Measurements from ENCODE around the gene REEP3.
"Not testable (repeated sequence)": the region's sequence is repeated elsewhere in the genome, so short reads cannot be mapped to it uniquely, and the experiment has no call there.

Gene REEP3

DNA sequence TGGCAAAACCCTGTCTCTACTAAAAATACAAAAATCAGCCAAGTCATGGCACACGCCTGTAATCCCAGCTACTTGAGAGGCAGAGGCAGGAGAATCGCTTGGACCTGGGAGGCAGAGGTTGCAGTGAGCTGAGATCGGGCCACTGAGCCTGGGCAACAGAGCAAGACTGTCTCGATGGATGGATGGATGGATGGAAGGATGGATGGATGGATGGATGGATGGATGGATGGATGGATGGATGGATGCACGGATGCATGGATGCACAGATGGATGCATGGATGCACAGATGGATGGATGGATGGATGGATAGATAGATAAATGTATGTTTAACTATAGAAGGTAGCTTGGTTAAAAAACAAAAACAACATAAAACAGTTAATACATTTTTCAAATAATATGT lies 20.6 kb upstream of the REEP3 start:
- not testable (repeated sequence) for DNase-seq; H3K4ac ChIP-seq (ENCODE audit: low read depth in 1 of 2, low read length in 2 of 2); H2AFZ ChIP-seq (ENCODE audit: low read depth, low read length); H2BK15ac ChIP-seq (ENCODE audit: low read depth, poor library complexity, severe bottlenecking); H3K4me3 ChIP-seq (ENCODE audit: insufficient read depth in 1 of 2, low read depth in 1 of 2, low read length in 2 of 2); H3K14ac ChIP-seq (ENCODE audit: low read length in 2 of 2); H3K9me3 ChIP-seq (ENCODE audit: control insufficient read depth, low read length); H2BK5ac ChIP-seq (ENCODE audit: low read depth, low read length, poor library complexity, severe bottlenecking); H3K27me3 ChIP-seq (ENCODE audit: control insufficient read depth in 1 of 2, insufficient read depth in 1 of 2, low read length in 2 of 2); H2BK120ac ChIP-seq (ENCODE audit: low read depth, low read length); H3K4me1 ChIP-seq (ENCODE audit: control insufficient read depth, insufficient read depth, low read depth, low read length); H2BK12ac ChIP-seq (ENCODE audit: low read length in 2 of 2); H3K36me3 ChIP-seq (ENCODE audit: control insufficient read depth in 1 of 2, insufficient read depth in 2 of 2, low read depth in 1 of 2, low read length in 2 of 2); H3K9ac ChIP-seq (ENCODE audit: low read length); H2AK5ac ChIP-seq (ENCODE audit: low read length, severe bottlenecking); H3K27ac ChIP-seq (ENCODE audit: low read length, poor library complexity, severe bottlenecking); H3K4me2 ChIP-seq (ENCODE audit: low read length, poor library complexity, severe bottlenecking); H4K91ac ChIP-seq (ENCODE audit: low read length); H3K79me1 ChIP-seq (replicated peaks; ENCODE audit: low read length, poor library complexity, severe bottlenecking); H3K23ac ChIP-seq (ENCODE audit: low read length in 2 of 2); H4K8ac ChIP-seq (ENCODE audit: low read length)
- 87% methylated on average over 5 of the region's 5 CpGs for WGBS
- peak overlapping the region in 1 of 2 experiments; percentile 48 for H3K18ac ChIP-seq (ENCODE audit: low read depth in 1 of 2, low read length in 2 of 2)

DNA sequence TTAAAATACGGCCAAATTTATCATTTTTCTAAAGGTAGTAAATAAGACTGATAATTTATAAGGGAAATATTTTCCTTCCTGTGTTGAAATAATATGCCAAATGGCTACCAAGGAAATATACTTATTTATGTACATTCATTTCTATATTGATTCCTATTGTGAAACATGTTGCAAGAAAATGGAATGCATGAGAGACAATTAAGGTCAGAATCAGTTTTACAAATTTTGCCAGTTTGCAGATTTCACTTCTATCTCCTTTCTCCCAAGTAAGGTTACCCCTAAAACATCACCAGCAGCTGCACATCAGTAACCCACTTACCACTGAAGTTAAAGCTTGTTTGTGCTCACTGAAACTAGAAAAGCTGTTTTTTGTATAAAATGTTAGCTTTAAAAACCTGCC lies 19.2 kb upstream of the REEP3 start:
- H3K4ac ChIP-seq (ENCODE audit: low read depth in 1 of 2, low read length in 2 of 2): no peak overlapping the region
- H2AFZ ChIP-seq (ENCODE audit: low read depth, low read length): no peak overlapping the region
- no peaks in the 10 kb centered on the region for H3K9me3 ChIP-seq (ENCODE audit: control insufficient read depth, low read length)
- no peak overlapping the region for H4K91ac ChIP-seq (ENCODE audit: low read length)
- no peak overlapping the region for H3K14ac ChIP-seq (ENCODE audit: low read length in 2 of 2)
- H3K9ac ChIP-seq (ENCODE audit: low read length): no peak overlapping the region
- H3K27ac ChIP-seq (ENCODE audit: low read length, poor library complexity, severe bottlenecking): no peak overlapping the region
- no peak overlapping the region for H2BK5ac ChIP-seq (ENCODE audit: low read depth, low read length, poor library complexity, severe bottlenecking)
- no peaks in the 10 kb centered on the region for H3K36me3 ChIP-seq (ENCODE audit: control insufficient read depth in 1 of 2, insufficient read depth in 2 of 2, low read depth in 1 of 2, low read length in 2 of 2)
- H3K18ac ChIP-seq (ENCODE audit: low read depth in 1 of 2, low read length in 2 of 2): no peak overlapping the region
- H2BK15ac ChIP-seq (ENCODE audit: low read depth, poor library complexity, severe bottlenecking): no peak overlapping the region
- no peak overlapping the region for H2AK5ac ChIP-seq (ENCODE audit: low read length, severe bottlenecking)
- H3K23ac ChIP-seq (ENCODE audit: low read length in 2 of 2): no peak overlapping the region
- no peak overlapping the region for H4K8ac ChIP-seq (ENCODE audit: low read length)
- H2BK12ac ChIP-seq (ENCODE audit: low read length in 2 of 2): no peak overlapping the region
- H3K4me3 ChIP-seq (ENCODE audit: insufficient read depth in 1 of 2, low read depth in 1 of 2, low read length in 2 of 2): no peak overlapping the region
- WGBS: no CpG with 5 or more reads among the region's 1 CpG
- peaks cover 5% of the 10 kb centered on the region for H3K79me1 ChIP-seq (replicated peaks; ENCODE audit: low read length, poor library complexity, severe bottlenecking)
- H3K27me3 ChIP-seq (ENCODE audit: control insufficient read depth in 1 of 2, insufficient read depth in 1 of 2, low read length in 2 of 2): no peaks in the 10 kb centered on the region
- H3K4me2 ChIP-seq (ENCODE audit: low read length, poor library complexity, severe bottlenecking): no peak overlapping the region
- H2BK120ac ChIP-seq (ENCODE audit: low read depth, low read length): no peak overlapping the region
- no peak for DNase-seq
- H3K4me1 ChIP-seq (ENCODE audit: control insufficient read depth, insufficient read depth, low read depth, low read length): peaks cover 3% of the 10 kb centered on the region

DNA sequence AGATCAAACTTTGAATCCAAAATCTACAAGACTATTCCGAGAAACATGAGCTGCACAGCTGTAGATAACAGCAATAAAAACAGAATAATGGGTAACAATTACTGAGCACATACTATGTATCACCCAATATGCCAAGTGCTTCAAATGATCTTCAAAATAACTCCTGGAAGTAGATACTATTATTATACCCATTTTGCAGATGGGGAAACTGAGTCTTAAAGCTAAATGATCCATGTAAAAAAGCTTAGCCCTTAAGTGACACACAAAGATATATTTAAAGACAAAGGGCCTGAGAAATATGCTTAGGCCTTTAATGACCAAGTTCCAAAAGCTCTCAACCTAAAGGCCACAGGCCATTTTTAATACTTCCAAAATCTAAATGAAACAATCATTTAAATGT lies 18.4 kb upstream of the REEP3 start:
- H2BK120ac ChIP-seq (ENCODE audit: low read depth, low read length): no peak overlapping the region
- H4K91ac ChIP-seq (ENCODE audit: low read length): no peak overlapping the region
- no peak overlapping the region for H2AK5ac ChIP-seq (ENCODE audit: low read length, severe bottlenecking)
- no peak for DNase-seq
- no peak overlapping the region for H2BK15ac ChIP-seq (ENCODE audit: low read depth, poor library complexity, severe bottlenecking)
- H3K23ac ChIP-seq (ENCODE audit: low read length in 2 of 2): no peak overlapping the region
- no peak overlapping the region for H2BK5ac ChIP-seq (ENCODE audit: low read depth, low read length, poor library complexity, severe bottlenecking)
- H3K9me3 ChIP-seq (ENCODE audit: control insufficient read depth, low read length): no peaks in the 10 kb centered on the region
- no peak overlapping the region for H3K9ac ChIP-seq (ENCODE audit: low read length)
- no peaks in the 10 kb centered on the region for H3K27me3 ChIP-seq (ENCODE audit: control insufficient read depth in 1 of 2, insufficient read depth in 1 of 2, low read length in 2 of 2)
- H3K79me1 ChIP-seq (replicated peaks; ENCODE audit: low read length, poor library complexity, severe bottlenecking): peaks cover 5% of the 10 kb centered on the region
- H3K14ac ChIP-seq (ENCODE audit: low read length in 2 of 2): no peak overlapping the region
- H3K4me3 ChIP-seq (ENCODE audit: insufficient read depth in 1 of 2, low read depth in 1 of 2, low read length in 2 of 2): no peak overlapping the region
- 100% methylated on average over 1 of the region's 1 CpG for WGBS
- no peak overlapping the region for H3K4me2 ChIP-seq (ENCODE audit: low read length, poor library complexity, severe bottlenecking)
- no peak overlapping the region for H3K4ac ChIP-seq (ENCODE audit: low read depth in 1 of 2, low read length in 2 of 2)
- no peak overlapping the region for H2AFZ ChIP-seq (ENCODE audit: low read depth, low read length)
- no peak overlapping the region for H2BK12ac ChIP-seq (ENCODE audit: low read length in 2 of 2)
- H3K4me1 ChIP-seq (ENCODE audit: control insufficient read depth, insufficient read depth, low read depth, low read length): peaks cover 3% of the 10 kb centered on the region
- no peaks in the 10 kb centered on the region for H3K36me3 ChIP-seq (ENCODE audit: control insufficient read depth in 1 of 2, insufficient read depth in 2 of 2, low read depth in 1 of 2, low read length in 2 of 2)
- no peak overlapping the region for H3K27ac ChIP-seq (ENCODE audit: low read length, poor library complexity, severe bottlenecking)
- H3K18ac ChIP-seq (ENCODE audit: low read depth in 1 of 2, low read length in 2 of 2): no peak overlapping the region
- no peak overlapping the region for H4K8ac ChIP-seq (ENCODE audit: low read length)

DNA sequence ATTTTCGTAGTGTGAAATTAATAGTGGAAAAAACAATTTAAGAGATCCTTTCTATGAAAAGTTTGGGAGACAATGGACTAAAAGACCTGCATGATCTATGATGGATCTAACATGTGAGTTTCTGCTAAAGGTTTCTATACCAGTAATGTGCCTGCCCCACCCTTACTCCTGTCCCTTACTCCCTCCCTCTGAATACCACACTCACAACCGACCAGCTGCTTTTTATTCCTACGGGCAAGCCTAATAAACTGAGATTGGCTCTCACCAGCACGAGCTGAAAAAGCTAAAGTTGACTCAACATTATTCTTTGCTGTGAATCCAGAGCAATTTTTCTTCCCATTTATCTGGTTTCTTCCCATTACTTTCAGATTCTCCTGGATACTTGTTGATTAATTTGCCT lies 17.8 kb upstream of the REEP3 start:
- 88% methylated on average over 4 of the region's 4 CpGs for WGBS
- Histone ChIP-seq H2BK15ac (ENCODE audit: low read depth, poor library complexity, severe bottlenecking) (no peak overlapping the region), H3K18ac (ENCODE audit: low read depth in 1 of 2, low read length in 2 of 2) (no peak overlapping the region), H3K9ac (ENCODE audit: low read length) (no peak overlapping the region), H3K9me3 (ENCODE audit: control insufficient read depth, low read length) (no peaks in the 10 kb centered on the region), H3K14ac (ENCODE audit: low read length in 2 of 2) (no peak overlapping the region), H3K4me2 (ENCODE audit: low read length, poor library complexity, severe bottlenecking) (no peak overlapping the region), H4K8ac (ENCODE audit: low read length) (peak overlapping the region; percentile 4), H3K27ac (ENCODE audit: low read length, poor library complexity, severe bottlenecking) (no peak overlapping the region), H3K23ac (ENCODE audit: low read length in 2 of 2) (no peak overlapping the region), H3K4me3 (ENCODE audit: insufficient read depth in 1 of 2, low read depth in 1 of 2, low read length in 2 of 2) (no peak overlapping the region), H2BK5ac (ENCODE audit: low read depth, low read length, poor library complexity, severe bottlenecking) (no peak overlapping the region), H2BK120ac (ENCODE audit: low read depth, low read length) (no peak overlapping the region), H3K36me3 (ENCODE audit: control insufficient read depth in 1 of 2, insufficient read depth in 2 of 2, low read depth in 1 of 2, low read length in 2 of 2) (no peaks in the 10 kb centered on the region), H2AFZ (ENCODE audit: low read depth, low read length) (no peak overlapping the region), H2AK5ac (ENCODE audit: low read length, severe bottlenecking) (no peak overlapping the region), H3K4me1 (ENCODE audit: control insufficient read depth, insufficient read depth, low read depth, low read length) (peaks cover 3% of the 10 kb centered on the region), H3K27me3 (ENCODE audit: control insufficient read depth in 1 of 2, insufficient read depth in 1 of 2, low read length in 2 of 2) (no peaks in the 10 kb centered on the region), H4K91ac (ENCODE audit: low read length) (no peak overlapping the region), H3K4ac (ENCODE audit: low read depth in 1 of 2, low read length in 2 of 2) (no peak overlapping the region), H3K79me1 (replicated peaks; ENCODE audit: low read length, poor library complexity, severe bottlenecking) (peaks cover 5% of the 10 kb centered on the region), H2BK12ac (ENCODE audit: low read length in 2 of 2) (no peak overlapping the region)
- DNase-seq: no peak

Data from mesenchymal stem cell (in vitro differentiated cells and primary cell).